CD1c-positive myeloid dendritic cell (primary cell): ENCODE data around the gene DHH.
"Not testable (repeated sequence)": the region's sequence is repeated elsewhere in the genome, so short reads cannot be mapped to it uniquely, and the experiment has no call there.

ENCODE experiments used
- DNase-seq: peaks from one replicate; pipeline ENCODE4 v3.0.0-alpha.2; 2016; ENCODE audit errors: extremely low spot score

DHH gene

GRCh38 chr12:49094160-49094974, at the start of gene DHH:
Gene DHH (minus strand): TSS chr12:49094801. CDS start chr12:49094512, 289 bp downstream.
- DNase-seq: no peak

- DNase-seq: no peak
Observed at GRCh38 chr12:49144384-49144783, 49.8 kb upstream of the DHH start.

GRCh38 chr12:49138999-49139398, 44.4 kb upstream of the DHH start:
- no peak for DNase-seq

GRCh38 chr12:49138587-49138986, 44.0 kb upstream of the DHH start:
- no peak for DNase-seq

- DNase-seq: no peak
Observed at GRCh38 chr12:49137476-49137875, 42.9 kb upstream of the DHH start.

- DNase-seq: not testable (repeated sequence)
Observed at GRCh38 chr12:49136997-49137396, 42.4 kb upstream of the DHH start.

DNA sequence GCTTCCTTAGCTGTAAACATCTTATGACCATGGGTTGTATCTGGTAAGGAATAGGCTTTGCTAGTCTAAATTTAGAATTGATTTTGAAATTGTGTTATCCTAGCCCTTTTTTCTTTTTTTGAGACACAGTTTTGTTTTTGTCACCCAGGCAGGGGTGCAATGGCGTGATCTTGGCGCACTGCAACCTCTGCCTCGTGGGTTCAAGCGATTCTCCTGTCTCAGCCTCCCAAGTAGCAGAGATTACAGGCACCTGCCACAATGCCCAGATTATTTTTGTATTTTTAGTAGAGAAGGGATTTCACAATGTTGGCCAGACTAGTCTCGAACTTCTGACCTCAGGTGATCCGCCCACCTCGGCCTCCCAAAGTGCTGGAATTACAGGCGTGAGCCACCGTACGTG, 39.0 kb upstream of the DHH start:
- no peak for DNase-seq

DNA sequence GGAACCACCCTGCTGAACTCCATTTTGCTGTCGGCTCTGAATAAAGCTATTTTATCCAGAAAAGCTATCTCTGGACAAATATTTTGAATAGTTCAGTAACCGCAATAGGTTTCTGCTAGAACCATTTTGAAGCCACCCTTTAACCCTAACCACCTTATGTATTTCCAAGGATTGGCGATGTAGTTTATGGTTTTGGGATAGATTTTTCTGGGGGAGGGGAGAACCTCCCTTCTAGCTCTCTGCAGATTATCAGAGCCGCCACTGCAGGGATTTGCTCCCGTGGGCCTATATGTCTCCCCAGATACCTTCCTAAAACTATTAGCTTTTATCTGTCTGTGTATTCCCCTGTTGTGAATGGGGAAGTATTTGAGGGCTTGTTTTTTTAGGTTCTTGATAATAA, 38.4 kb upstream of the DHH start:
- DNase-seq: no peak

- DNase-seq: peak; percentile 39
Observed at GRCh38 chr12:49131894-49132461, 37.4 kb upstream of the DHH start.

GRCh38 chr12:49131051-49131893, 36.7 kb upstream of the DHH start, which contains the start of gene TUBA1B:
Gene TUBA1B (minus strand): TSS chr12:49131395. CDS start chr12:49131300, 95 bp downstream.
- DNase-seq: peak; percentile 93

- peak; percentile 99 for DNase-seq
Observed at GRCh38 chr12:49130151-49131050, 35.8 kb upstream of the DHH start.

GRCh38 chr12:49129332-49130150, 34.9 kb upstream of the DHH start:
- DNase-seq: no peak

DNA sequence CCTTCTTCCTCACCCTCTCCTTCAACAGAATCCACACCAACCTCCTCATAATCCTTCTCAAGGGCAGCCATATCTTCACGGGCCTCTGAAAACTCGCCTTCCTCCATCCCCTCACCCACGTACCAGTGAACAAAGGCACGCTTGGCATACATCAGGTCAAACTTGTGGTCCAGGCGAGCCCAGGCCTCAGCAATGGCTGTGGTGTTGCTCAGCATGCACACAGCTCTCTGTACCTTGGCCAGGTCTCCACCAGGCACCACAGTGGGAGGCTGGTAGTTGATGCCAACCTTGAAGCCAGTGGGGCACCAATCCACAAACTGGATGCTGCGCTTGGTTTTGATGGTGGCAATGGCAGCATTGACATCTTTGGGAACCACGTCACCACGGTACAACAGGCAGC, 33.4 kb upstream of the DHH start:
- DNase-seq: not testable (repeated sequence)

- DNase-seq: no peak
Observed at GRCh38 chr12:49126852-49127763, 32.5 kb upstream of the DHH start.

DNA sequence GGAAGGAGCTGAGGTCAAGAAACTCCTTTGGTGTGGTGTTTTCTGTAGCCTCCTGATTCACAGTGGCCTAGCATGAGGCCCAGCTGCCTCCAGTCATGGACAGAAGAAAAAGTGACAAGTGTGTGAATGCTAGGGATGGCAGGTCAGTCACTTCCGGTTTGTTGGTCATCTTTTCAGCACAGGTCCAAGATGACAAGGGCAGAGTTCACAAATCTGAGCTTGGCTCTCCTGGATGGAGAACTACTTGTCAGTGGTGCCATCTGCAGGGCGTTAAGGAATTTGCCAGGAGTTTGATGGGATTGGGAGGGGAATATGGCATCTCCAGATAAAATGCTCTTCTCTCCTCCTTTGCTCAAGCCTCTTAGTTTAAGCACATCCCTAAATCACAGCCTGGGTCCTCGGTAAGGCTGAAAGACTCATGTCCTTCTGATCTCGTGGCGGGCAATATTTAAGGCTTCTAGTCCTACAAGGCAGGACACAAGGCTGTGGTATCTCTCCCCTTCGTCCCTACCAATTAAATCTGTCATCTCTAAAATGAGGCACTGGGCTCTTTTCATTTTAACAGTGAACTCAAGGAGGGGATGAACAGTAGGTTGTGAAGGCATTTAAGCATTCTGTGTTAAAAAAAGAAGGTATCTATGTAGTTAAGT, 26.6 kb upstream of the DHH start:
- DNase-seq: peak; percentile 57

DNA sequence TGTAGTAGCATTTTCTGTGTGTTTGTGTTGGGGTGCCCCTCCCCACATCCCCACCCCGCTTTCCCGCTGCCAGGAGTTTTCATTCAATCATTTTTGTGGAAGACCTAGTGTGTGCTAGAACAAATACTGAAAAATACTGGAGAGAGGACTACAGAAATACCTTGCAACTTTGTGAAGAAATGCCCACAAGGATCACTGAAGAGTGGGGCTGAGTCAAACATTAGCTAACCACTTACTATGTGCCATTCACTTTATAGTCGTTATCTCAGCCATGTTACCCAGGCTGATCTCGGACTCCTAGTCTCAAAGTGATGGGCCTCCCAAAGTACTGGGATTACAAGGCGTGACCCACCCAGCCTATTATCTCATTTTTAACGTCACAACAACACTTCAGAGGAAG, 16.6 kb upstream of the DHH start:
- no peak for DNase-seq

DNA sequence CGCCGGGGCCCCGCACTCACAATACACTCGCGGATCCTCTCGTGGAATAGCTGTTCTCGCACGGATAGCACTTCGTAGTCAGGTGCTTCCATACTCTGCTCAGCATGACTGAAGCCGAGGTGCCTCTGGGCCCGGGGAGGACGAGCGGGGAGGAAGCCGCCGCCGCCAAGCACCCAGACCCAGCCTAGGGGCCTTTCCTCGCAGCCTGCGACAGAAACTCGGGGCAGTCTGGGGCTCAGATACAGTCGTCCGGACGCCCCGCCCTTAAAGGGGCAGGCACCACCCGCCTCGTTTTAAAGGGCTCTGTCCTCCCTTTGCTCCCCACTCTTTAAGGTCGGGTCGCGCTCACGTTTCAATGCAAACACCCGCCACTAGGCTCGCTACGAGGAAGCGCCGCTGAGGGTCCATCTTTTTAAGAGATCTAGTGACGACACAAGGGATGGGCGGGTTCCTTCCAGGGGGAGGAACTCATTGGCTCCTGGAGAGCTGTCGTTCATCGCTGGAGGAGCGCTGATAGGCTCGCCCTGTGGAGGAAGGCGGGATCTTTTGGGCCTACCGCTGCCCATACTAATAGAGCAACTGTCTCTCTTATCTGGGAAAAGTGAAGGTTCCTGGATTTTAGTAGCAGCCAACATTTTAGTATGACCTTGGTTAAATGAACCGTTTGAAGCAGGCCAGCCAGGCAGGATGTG, 16.0 kb upstream of the DHH start, which contains the start of gene LMBR1L:
LMBR1L (minus strand) TSS at position 384 of the 692 bp plus-strand sequence; CDS start at position 92, 292 bp downstream.
- peak; percentile 100 for DNase-seq
